Measurements from ENCODE around the gene METTL5.
"Not testable (repeated sequence)": the region's sequence is repeated elsewhere in the genome, so short reads cannot be mapped to it uniquely, and the experiment has no call there.

METTL5 gene

GRCh38 chr2:169828141-169828811 lies 3.6 kb upstream of the METTL5 start:
- DNase-seq (ENCODE audit: low read depth): peak; percentile 33

GRCh38 chr2:169827272-169828140 lies 2.8 kb upstream of the METTL5 start, which contains the start of gene UBR3:
Gene UBR3, plus strand, starts transcription at chr2:169827454. Its CDS starts 54 bp downstream, at chr2:169827508.
- DNase-seq (ENCODE audit: low read depth): peak; percentile 79

- no peak for DNase-seq (ENCODE audit: low read depth)
Observed at GRCh38 chr2:169823996-169824372, 721 bp downstream of the METTL5 start.

GRCh38 chr2:169822785-169823392 lies 1.8 kb downstream of the METTL5 start:
- DNase-seq (ENCODE audit: low read depth): no peak

- no peak for DNase-seq (ENCODE audit: low read depth)
Observed at GRCh38 chr2:169822036-169822435, 2.7 kb downstream of the METTL5 start.

GRCh38 chr2:169820101-169820500 lies 4.6 kb downstream of the METTL5 start:
- not testable (repeated sequence) for DNase-seq (ENCODE audit: low read depth)

DNA sequence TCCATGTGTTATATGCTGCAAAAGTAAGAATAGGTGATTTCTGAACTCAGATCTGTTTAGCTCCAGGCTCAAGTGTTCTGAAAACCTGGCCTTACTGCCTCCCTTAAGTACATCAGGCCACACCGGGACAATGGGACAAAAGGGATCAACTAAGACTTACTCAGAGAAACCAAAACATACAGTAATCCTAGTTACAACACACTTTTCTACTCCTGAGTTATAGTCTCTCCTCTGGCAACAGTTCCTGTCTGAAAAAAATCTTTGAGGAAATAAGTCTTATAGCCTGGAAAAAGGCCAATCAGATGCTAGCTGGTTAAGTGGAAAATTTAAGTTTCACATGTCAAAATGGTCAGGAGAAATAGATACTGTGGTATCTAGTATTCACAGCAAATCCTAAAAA lies 5.6 kb downstream of the METTL5 start:
- no peak for DNase-seq (ENCODE audit: low read depth)

DNA sequence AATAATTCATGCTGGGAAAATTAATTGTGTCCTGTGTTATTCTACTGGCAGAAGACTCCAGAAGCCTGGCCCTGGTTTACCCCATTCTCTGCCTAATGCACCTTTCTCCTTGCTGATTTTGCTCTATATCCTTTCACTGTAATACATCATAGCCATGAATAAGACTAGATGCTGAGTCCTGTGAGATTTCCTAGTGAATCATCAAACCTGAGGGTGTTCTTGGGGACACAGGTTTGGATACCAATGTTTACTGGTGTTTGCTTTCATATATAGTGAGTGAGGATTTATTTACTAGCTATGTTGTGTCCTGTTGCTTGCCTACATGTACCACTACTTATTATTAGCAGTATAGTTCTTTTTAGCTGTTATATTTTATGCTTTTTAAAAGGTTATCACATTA lies 6.5 kb downstream of the METTL5 start:
- no peak for DNase-seq (ENCODE audit: low read depth)

DNA sequence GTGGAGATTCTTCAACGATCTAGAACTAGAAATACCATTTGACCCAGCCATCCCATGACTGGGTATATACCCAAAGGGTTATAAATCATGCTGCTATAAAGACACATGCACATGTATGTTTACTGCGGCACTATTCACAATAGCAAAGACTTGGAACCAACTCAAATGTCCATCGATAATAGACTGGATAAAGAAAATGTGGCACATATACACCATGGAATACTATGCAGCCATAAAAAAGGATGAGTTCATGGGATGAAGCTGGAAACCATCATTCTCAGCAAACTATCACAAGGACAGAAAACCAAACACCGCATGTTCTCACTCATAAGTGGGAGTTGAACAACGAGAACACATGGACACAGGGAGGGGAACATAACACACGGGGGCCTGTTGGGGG lies 7.3 kb downstream of the METTL5 start:
- not testable (repeated sequence) for DNase-seq (ENCODE audit: low read depth)

DNA sequence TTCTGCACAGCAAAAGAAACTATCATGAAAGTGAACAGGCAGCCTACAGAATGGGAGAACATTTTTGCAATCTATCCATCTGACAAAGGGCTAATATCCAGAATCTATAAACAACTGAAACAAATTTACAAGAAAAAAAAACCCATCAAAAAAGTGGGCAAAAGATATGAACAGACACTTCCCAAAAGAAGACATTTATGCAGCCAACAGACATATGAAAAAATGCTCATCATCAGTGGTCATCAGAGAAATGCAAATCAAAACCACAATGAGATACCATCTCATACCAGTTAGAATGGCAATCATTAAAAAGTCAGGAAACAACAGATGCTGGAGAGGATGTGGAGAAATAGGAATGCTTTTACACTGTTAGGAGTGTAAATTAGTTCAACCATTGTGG lies 7.7 kb downstream of the METTL5 start:
- not testable (repeated sequence) for DNase-seq (ENCODE audit: low read depth)

GRCh38 chr2:169815849-169816248 lies 8.9 kb downstream of the METTL5 start:
- DNase-seq (ENCODE audit: low read depth): no peak

DNA sequence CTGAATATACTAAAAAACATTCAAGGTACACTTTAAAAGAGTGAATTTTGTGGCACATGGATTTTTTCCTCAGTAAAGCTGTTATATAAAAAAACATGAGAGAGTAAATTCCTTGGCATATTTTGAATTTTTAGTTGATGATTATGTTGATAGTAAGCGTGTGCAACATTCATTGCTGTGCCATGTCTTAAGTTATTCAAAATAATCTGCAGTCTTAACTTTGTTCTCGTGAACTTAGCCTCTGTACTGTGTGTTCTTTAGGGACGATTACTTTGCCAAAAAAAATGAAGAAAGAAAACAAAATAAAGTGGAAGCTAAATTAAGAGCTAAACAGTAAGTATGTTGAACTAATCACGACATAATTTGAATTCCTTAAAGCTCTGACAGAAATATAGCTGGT lies 16.5 kb downstream of the METTL5 start:
- DNase-seq (ENCODE audit: low read depth): no peak

GRCh38 chr2:169806586-169806985 lies 18.1 kb downstream of the METTL5 start:
- no peak for DNase-seq (ENCODE audit: low read depth)

GRCh38 chr2:169803480-169803879 lies 21.2 kb downstream of the METTL5 start:
- DNase-seq (ENCODE audit: low read depth): no peak

GRCh38 chr2:169798718-169799592 lies 25.8 kb downstream of the METTL5 start, which contains the start of gene SSB:
Gene SSB, plus strand, starts transcription at chr2:169798871. Its CDS starts 2,090 bp downstream, at chr2:169800961.
- DNase-seq (ENCODE audit: low read depth): peak; percentile 89

GRCh38 chr2:169798397-169798717 lies 26.3 kb downstream of the METTL5 start:
- DNase-seq (ENCODE audit: low read depth): no peak

- DNase-seq (ENCODE audit: low read depth): no peak
Observed at GRCh38 chr2:169797601-169798000, 27.1 kb downstream of the METTL5 start.

DNA sequence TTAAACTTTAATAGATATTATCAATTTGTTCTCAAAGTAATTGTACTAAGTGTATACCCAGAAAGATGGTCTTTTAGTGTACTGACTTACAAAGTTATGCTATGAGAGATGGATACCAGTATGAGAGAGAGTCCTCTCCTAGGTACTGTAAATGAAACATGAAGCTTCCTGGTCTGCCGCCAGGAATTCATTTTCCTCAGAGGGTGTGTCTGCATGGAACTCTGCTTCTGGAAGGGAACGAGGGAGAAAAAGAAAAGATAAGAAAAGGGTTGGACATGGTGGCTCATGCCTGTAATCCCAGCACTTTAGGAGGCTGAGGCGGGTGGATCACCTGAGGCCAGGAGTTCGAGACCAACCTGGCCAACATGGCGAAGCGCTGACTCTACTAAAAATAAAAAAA lies 28.3 kb downstream of the METTL5 start:
- DNase-seq (ENCODE audit: low read depth): no peak

- no peak for DNase-seq (ENCODE audit: low read depth)
Observed at GRCh38 chr2:169795181-169795580, 29.5 kb downstream of the METTL5 start.

GRCh38 chr2:169790581-169790980 lies 34.1 kb downstream of the METTL5 start:
- no peak for DNase-seq (ENCODE audit: low read depth)

DNA sequence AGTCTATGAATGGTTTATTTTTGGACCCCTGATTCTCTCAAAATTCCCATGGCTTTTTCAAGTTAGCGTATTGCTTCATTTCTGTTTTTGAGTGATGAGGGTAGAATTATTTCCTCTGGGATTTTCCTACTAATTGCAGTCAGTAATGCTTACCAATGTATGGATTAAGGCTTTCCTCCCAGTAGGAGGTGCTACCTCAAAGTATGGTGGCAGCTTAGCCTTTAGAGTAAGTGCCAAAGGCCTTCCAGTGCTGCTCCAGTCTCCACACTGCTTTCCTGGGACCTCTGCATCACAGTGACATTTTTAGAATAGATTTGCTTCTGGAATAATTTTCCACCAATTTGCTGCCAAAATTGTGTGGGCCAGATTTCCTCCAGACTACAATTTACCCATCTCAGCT lies 42.2 kb downstream of the METTL5 start:
- DNase-seq (ENCODE audit: low read depth): no peak
